MM.1S (cell line): Measurements from ENCODE around the gene ASB10.

Experiments used
- CTCF ChIP-seq: fragments of 300-600 bp; sonication (generic); IDR thresholded peaks from 2 replicates; pipeline ENCODE4 v1.5.1; 2016; ENCODE audit warnings: antibody characterized with exemption, low read length, mixed read lengths
- EZH2phosphoT487 ChIP-seq: fragments of 300-600 bp; sonication (generic); IDR thresholded peaks from 2 replicates; pipeline ENCODE4 v1.6.1; 2018; ENCODE audit warnings: antibody characterized with exemption, low read length

GRCh38 chr7:151207315-151207714, 20.3 kb upstream of the ASB10 start:
- TF ChIP-seq CTCF: no peak
- no peak for TF ChIP-seq EZH2phosphoT487
